Activated naive CD4-positive, alpha-beta T cell treated with anti-CD3 and anti-CD28 coated beads, Interleukin-2, amount 50 U/mL, for 72 hours (primary cell): ENCODE measurements around the gene MTAP. TPM values are rescaled to one million over a fixed set of nuclear protein-coding genes. Genes with fewer than 3 reads are reported as not detected.
A peak's percentile ranks its signal among the peaks of the same experiment; 100 is the strongest.

ENCODE experiments used
- ATAC-seq, 2 donors: fragments of 150-1000 bp; cut with Tn5 transposase; 2 replicates each; pipeline ENCODE4 v1.10.0; 2021; ENCODE audit warnings: mild to moderate bottlenecking in 2 of 2, moderate library complexity in 2 of 2
- DNase-seq, 2 donors: peaks; one replicate each; pipeline ENCODE4 v3.0.0; 2021 to 2022; ENCODE audit warnings: low spot score in 2 of 2
- H3K27ac Mint-ChIP-seq, 2 donors: one replicate each; pipeline ENCODE4 v1.8.0; 2022; ENCODE audit warnings: mild to moderate bottlenecking in 2 of 2, mixed read lengths in 2 of 2
- H3K36me3 Mint-ChIP-seq, 2 donors: one replicate each; pipeline ENCODE4 v1.8.0; 2022; ENCODE audit warnings: mixed read lengths in 2 of 2
- H3K9me3 Mint-ChIP-seq, 2 donors: one replicate each; pipeline ENCODE4 v1.8.0; 2022; ENCODE audit warnings: mixed read lengths in 2 of 2
- total RNA-seq, 2 donors: library from RNA; stranded (reverse); gene quantifications; one replicate each; pipeline ENCODE4 v1.2.3, GENCODE V29; 2022

The MTAP gene
- total RNA-seq, 2 donors from 2014 or later, result 50.2 to 56.8 TPM

- Mint-ChIP-seq H3K27ac (no peak overlapping the region), H3K9me3 (peaks cover 0 to 4% of the 10 kb centered on the region in 2 donors), H3K36me3 (peaks cover 19 to 41% of the 10 kb centered on the region in 2 donors)
- ATAC-seq, result no peak
- DNase-seq, result no peak
Measured at GRCh38 chr9:21864505-21864904, 62.1 kb downstream of the MTAP start.

GRCh38 chr9:21866302-21866701 lies 63.9 kb downstream of the MTAP start:
- no peak overlapping the region for H3K27ac Mint-ChIP-seq
- DNase-seq, result no peak
- peaks cover 21 to 38% of the 10 kb centered on the region in 2 donors for H3K36me3 Mint-ChIP-seq
- ATAC-seq, result no peak
- H3K9me3 Mint-ChIP-seq, result peaks cover 0 to 4% of the 10 kb centered on the region in 2 donors

- H3K9me3 Mint-ChIP-seq, result peaks cover 4 to 8% of the 10 kb centered on the region in 2 donors
- peaks cover 28 to 39% of the 10 kb centered on the region in 2 donors for H3K36me3 Mint-ChIP-seq
- no peak overlapping the region for H3K27ac Mint-ChIP-seq
- DNase-seq (no peak), ATAC-seq (no peak)
Measured at GRCh38 chr9:21871256-21871975, 69.0 kb downstream of the MTAP start.

- H3K36me3 Mint-ChIP-seq, result peaks cover 41 to 52% of the 10 kb centered on the region in 2 donors
- no peak overlapping the region for H3K27ac Mint-ChIP-seq
- H3K9me3 Mint-ChIP-seq, result peaks cover 9 to 15% of the 10 kb centered on the region in 2 donors
- ATAC-seq (no peak), DNase-seq (no peak)
Measured at GRCh38 chr9:21872696-21873095, 70.3 kb downstream of the MTAP start.

- ATAC-seq (no peak), DNase-seq (no peak)
- peaks cover 10 to 20% of the 10 kb centered on the region in 2 donors for H3K9me3 Mint-ChIP-seq
- no peak overlapping the region for H3K27ac Mint-ChIP-seq
- H3K36me3 Mint-ChIP-seq, result peaks cover 49 to 61% of the 10 kb centered on the region in 2 donors
Measured at GRCh38 chr9:21873540-21874221, 71.2 kb downstream of the MTAP start.

- ATAC-seq (no peak), DNase-seq (no peak)
- Mint-ChIP-seq H3K27ac (no peak overlapping the region), H3K9me3 (peaks cover 19 to 34% of the 10 kb centered on the region in 2 donors), H3K36me3 (peaks cover 65 to 82% of the 10 kb centered on the region in 2 donors)
Measured at GRCh38 chr9:21875893-21876292, 73.5 kb downstream of the MTAP start.

GRCh38 chr9:21883642-21884041 lies 81.2 kb downstream of the MTAP start:
- DNase-seq (no peak), ATAC-seq (peak in 1 of 2 donors; percentile 28)
- Mint-ChIP-seq H3K9me3 (peaks cover 33 to 36% of the 10 kb centered on the region in 2 donors), H3K27ac (no peak overlapping the region), H3K36me3 (peaks cover 52 to 54% of the 10 kb centered on the region in 2 donors)

- Mint-ChIP-seq H3K9me3 (peaks cover 50 to 55% of the 10 kb centered on the region in 2 donors), H3K36me3 (peaks cover 76 to 77% of the 10 kb centered on the region in 2 donors), H3K27ac (no peak overlapping the region)
- DNase-seq, result no peak
- no peak for ATAC-seq
Measured at GRCh38 chr9:21889673-21890072, 87.2 kb downstream of the MTAP start.

- no peak for DNase-seq
- Mint-ChIP-seq H3K9me3 (peaks cover 51 to 59% of the 10 kb centered on the region in 2 donors), H3K27ac (no peak overlapping the region), H3K36me3 (peaks cover 76 to 85% of the 10 kb centered on the region in 2 donors)
- ATAC-seq, result no peak
Measured at GRCh38 chr9:21890696-21891095, 88.3 kb downstream of the MTAP start.

- Mint-ChIP-seq H3K36me3 (peaks cover 29 to 46% of the 10 kb centered on the region in 2 donors), H3K9me3 (peaks cover 39 to 40% of the 10 kb centered on the region in 2 donors), H3K27ac (no peak overlapping the region)
- ATAC-seq (no peak), DNase-seq (no peak)
Measured at GRCh38 chr9:21901546-21901945, 99.1 kb downstream of the MTAP start.

GRCh38 chr9:21902136-21902535 lies 99.7 kb downstream of the MTAP start:
- ATAC-seq (no peak), DNase-seq (no peak)
- H3K36me3 Mint-ChIP-seq, result peaks cover 23 to 46% of the 10 kb centered on the region in 2 donors
- peaks cover 34 to 37% of the 10 kb centered on the region in 2 donors for H3K9me3 Mint-ChIP-seq
- no peak overlapping the region for H3K27ac Mint-ChIP-seq

- H3K36me3 Mint-ChIP-seq, result peaks cover 18 to 51% of the 10 kb centered on the region in 2 donors
- H3K27ac Mint-ChIP-seq, result no peak overlapping the region
- ATAC-seq, result no peak
- no peak for DNase-seq
- peaks cover 39 to 44% of the 10 kb centered on the region in 2 donors for H3K9me3 Mint-ChIP-seq
Measured at GRCh38 chr9:21903380-21903965, 101.0 kb downstream of the MTAP start.

- Mint-ChIP-seq H3K9me3 (peaks cover 39 to 44% of the 10 kb centered on the region in 2 donors), H3K27ac (no peak overlapping the region), H3K36me3 (peaks cover 23 to 48% of the 10 kb centered on the region in 2 donors)
- no peak for ATAC-seq
- DNase-seq, result no peak
Measured at GRCh38 chr9:21904371-21904770, 101.9 kb downstream of the MTAP start.

GRCh38 chr9:21904776-21905175 lies 102.3 kb downstream of the MTAP start:
- ATAC-seq, result no peak
- H3K9me3 Mint-ChIP-seq, result peaks cover 39 to 42% of the 10 kb centered on the region in 2 donors
- H3K36me3 Mint-ChIP-seq, result peaks cover 21 to 49% of the 10 kb centered on the region in 2 donors
- H3K27ac Mint-ChIP-seq, result no peak overlapping the region
- no peak for DNase-seq

- ATAC-seq (no peak), DNase-seq (no peak)
- peaks cover 23 to 51% of the 10 kb centered on the region in 2 donors for H3K36me3 Mint-ChIP-seq
- peaks cover 45 to 46% of the 10 kb centered on the region in 2 donors for H3K9me3 Mint-ChIP-seq
- peak overlapping the region in 1 of 2 donors; percentile 15 for H3K27ac Mint-ChIP-seq
Measured at GRCh38 chr9:21906213-21906612, 103.8 kb downstream of the MTAP start.

- H3K27ac Mint-ChIP-seq, result no peak overlapping the region
- peaks cover 51 to 52% of the 10 kb centered on the region in 2 donors for H3K9me3 Mint-ChIP-seq
- DNase-seq (no peak), ATAC-seq (no peak)
- H3K36me3 Mint-ChIP-seq, result peaks cover 29 to 57% of the 10 kb centered on the region in 2 donors
Measured at GRCh38 chr9:21906881-21907280, 104.4 kb downstream of the MTAP start.
